Measurements from ENCODE around the gene VPS51.

Gene VPS51

GRCh38 chr11:65072631-65072966 is 23.4 kb upstream of the VPS51 start:
- DNase-seq (ENCODE audit: low read depth) = no peak

- DNase-seq (ENCODE audit: low read depth) = no peak
Observed at GRCh38 chr11:65077451-65077850, 18.6 kb upstream of the VPS51 start.

- DNase-seq (ENCODE audit: low read depth) = peak; percentile 58
Observed at GRCh38 chr11:65078151-65078550, 17.9 kb upstream of the VPS51 start.

GRCh38 chr11:65078786-65079342 is 17.1 kb upstream of the VPS51 start:
- DNase-seq (ENCODE audit: low read depth) = no peak

GRCh38 chr11:65083134-65083833 is 12.7 kb upstream of the VPS51 start:
- DNase-seq (ENCODE audit: low read depth) = no peak

GRCh38 chr11:65083834-65084597 is 12.0 kb upstream of the VPS51 start, which contains the start of the genes CDCA5 and ZFPL1:
Gene CDCA5, minus strand, starts transcription at chr11:65084040. Its CDS starts 62 bp downstream, at chr11:65083978.
Gene ZFPL1, plus strand, starts transcription at chr11:65084222. Its CDS starts 477 bp downstream, at chr11:65084699.
- peak; percentile 96 for DNase-seq (ENCODE audit: low read depth)

GRCh38 chr11:65084598-65085375 is 11.2 kb upstream of the VPS51 start:
- DNase-seq (ENCODE audit: low read depth) = no peak

- DNase-seq (ENCODE audit: low read depth) = no peak
Observed at GRCh38 chr11:65085446-65085845, 10.6 kb upstream of the VPS51 start.

- no peak for DNase-seq (ENCODE audit: low read depth)
Observed at GRCh38 chr11:65086809-65087208, 9.2 kb upstream of the VPS51 start.

GRCh38 chr11:65087216-65087615 is 8.8 kb upstream of the VPS51 start:
- no peak for DNase-seq (ENCODE audit: low read depth)

- no peak for DNase-seq (ENCODE audit: low read depth)
Observed at GRCh38 chr11:65087827-65088226, 8.2 kb upstream of the VPS51 start.

GRCh38 chr11:65089621-65090020 is 6.4 kb upstream of the VPS51 start:
- no peak for DNase-seq (ENCODE audit: low read depth)

- no peak for DNase-seq (ENCODE audit: low read depth)
Observed at GRCh38 chr11:65090628-65091027, 5.4 kb upstream of the VPS51 start.

GRCh38 chr11:65095427-65095826 is 587 bp upstream of the VPS51 start:
- no peak for DNase-seq (ENCODE audit: low read depth)

- no peak for DNase-seq (ENCODE audit: low read depth)
Observed at GRCh38 chr11:65096926-65097325, 912 bp downstream of the VPS51 start.

GRCh38 chr11:65100674-65101350 is 4.8 kb downstream of the VPS51 start:
- no peak for DNase-seq (ENCODE audit: low read depth)

GRCh38 chr11:65102142-65103095 is 6.4 kb downstream of the VPS51 start:
- no peak for DNase-seq (ENCODE audit: low read depth)

- no peak for DNase-seq (ENCODE audit: low read depth)
Observed at GRCh38 chr11:65103476-65103875, 7.5 kb downstream of the VPS51 start.

- no peak for DNase-seq (ENCODE audit: low read depth)
Observed at GRCh38 chr11:65104628-65105027, 8.6 kb downstream of the VPS51 start.

- DNase-seq (ENCODE audit: low read depth) = no peak
Observed at GRCh38 chr11:65107078-65107477, 11.1 kb downstream of the VPS51 start.

All from activated gamma-delta T cell treated with anti-CD3 and anti-CD28 coated beads, Interleukin-2, amount 50 U/mL, for 16 hours (primary cell).